HCT116 (cell line): ENCODE data around the gene MICALL2. TPM values are rescaled to one million over a fixed set of nuclear protein-coding genes. Genes with fewer than 3 reads are reported as not detected.

Experiments used
- ATAC-seq: fragments of 200-7000 bp; cut with Tn5 transposase; 2 replicates; pipeline ENCODE4 v1.9.1; 2020; ENCODE audit warnings: mild to moderate bottlenecking, moderate library complexity
- BruUV-seq: library from RNA; stranded (reverse); fragments of 400-500 nt; replicated peaks from 2 replicates; lab custom pipeline; 2021; lab: Mats Ljungman, UMichigan
- CTCF ChIA-PET: fragments of 300-600 bp; sonication (Branson Sonifier 250); formaldehyde crosslinking; loops from one replicate; lab custom pipeline; 2021; ENCODE audit warnings: antibody characterized with exemption; lab: Charles Lee
- POLR2A ChIA-PET: fragments of 300-600, 350-600 bp; sonication (Branson Sonifier 250); formaldehyde crosslinking; loops from one replicate; lab custom pipeline; 2021; ENCODE audit warnings: antibody characterized with exemption; lab: Charles Lee
- RAD21 ChIA-PET, 2 experiments: fragments of 300-600 bp; sonication (Branson Sonifier 250); formaldehyde crosslinking; loops; one replicate each; lab custom pipeline; 2023; ENCODE audit warnings: low total read pairs in 2 of 2; ENCODE audit not compliant: uncharacterized antibody in 2 of 2, unreplicated experiment in 2 of 2, low non-redundant PET in 1 of 2; lab: Charles Lee
- DNase-seq: peaks from one replicate; pipeline ENCODE4 v3.0.0-alpha.2; 2010; ENCODE audit warnings: low read depth, low spot score
- H2AFZ ChIP-seq: fragments of 200-600 bp; shearing (Covaris generic), sonication (generic); 2 replicates; pipeline ENCODE4 v1.6.1; 2017; ENCODE audit warnings: low read depth, mixed run types, mixed read lengths, antibody characterized with exemption, low read length; ENCODE audit not compliant: poor library complexity, severe bottlenecking
- H3K27ac ChIP-seq: 2 replicates; pipeline ENCODE4 v1.5.1; 2012; ENCODE audit warnings: low read depth, low read length
- H3K27me3 ChIP-seq: fragments of 200-600 bp; sonication (generic); 2 replicates; pipeline ENCODE4 v1.6.1; 2016; ENCODE audit warnings: mixed run types, low read length, mixed read lengths; ENCODE audit not compliant: insufficient read depth
- H3K36me3 ChIP-seq, 2 experiments: fragments of 200-500 bp in 1 of 2; fragments of 200-600 bp in 1 of 2; sonication (Bioruptor generic) in 1 of 2; sonication (generic) in 1 of 2; 2 replicates each; pipeline versions ENCODE4 v1.5.1 to v1.6.1; 2014 to 2016; ENCODE audit warnings: low read length in 2 of 2, inconsistent platforms in 1 of 2, mixed read lengths in 1 of 2, mixed run types in 1 of 2; ENCODE audit not compliant: insufficient read depth in 2 of 2, control insufficient read depth in 1 of 2
- H3K4me1 ChIP-seq, 2 experiments: fragments of 200-600 bp in 1 of 2; sonication (generic) in 1 of 2; 2 replicates each; pipeline versions ENCODE4 v1.5.1 to v1.6.1; 2012 to 2017; ENCODE audit warnings: low read length in 2 of 2, inconsistent platforms in 1 of 2, mild to moderate bottlenecking in 1 of 2, mixed read lengths in 1 of 2, mixed run types in 1 of 2, moderate library complexity in 1 of 2; ENCODE audit not compliant: insufficient read depth in 2 of 2, control insufficient read depth in 1 of 2
- H3K4me2 ChIP-seq: fragments of 200-600 bp; sonication (generic); 2 replicates; pipeline ENCODE4 v1.6.1; 2017; ENCODE audit warnings: mixed run types, low read length, mixed read lengths
- H3K4me3 ChIP-seq, 2 experiments: fragments of 200-600 bp in 1 of 2; sonication (generic) in 1 of 2; replicated peaks in 1 of 2; 2 replicates each; pipeline ENCODE4 v1.5.1; 2011 to 2016; ENCODE audit warnings: low read length in 2 of 2, control low read depth in 1 of 2, low read depth in 1 of 2, mild to moderate bottlenecking in 1 of 2, mixed read lengths in 1 of 2, mixed run types in 1 of 2
- H3K79me2 ChIP-seq: fragments of 200-600 bp; sonication (generic); 2 replicates; pipeline ENCODE4 v1.6.1; 2017; ENCODE audit warnings: mild to moderate bottlenecking, mixed run types, low read length, moderate library complexity, mixed read lengths; ENCODE audit not compliant: insufficient read depth
- H3K9ac ChIP-seq: fragments of 200-600 bp; sonication (generic); 2 replicates; pipeline ENCODE4 v1.6.1; 2016; ENCODE audit warnings: low read length, mixed read lengths
- H3K9me2 ChIP-seq: fragments of 200-600 bp; sonication (generic), shearing (Covaris generic); 2 replicates; pipeline ENCODE4 v1.6.1; 2017; ENCODE audit warnings: mixed run types, mild to moderate bottlenecking, moderate library complexity; ENCODE audit not compliant: insufficient read depth
- H3K9me3 ChIP-seq, 2 experiments: fragments of 200-500 bp in 1 of 2; fragments of 200-600 bp in 1 of 2; sonication (Bioruptor generic) in 1 of 2; sonication (generic) in 1 of 2; 2 replicates each; pipeline ENCODE4 v1.6.1; 2014 to 2017; ENCODE audit warnings: low read length in 2 of 2, mixed read lengths in 2 of 2, inconsistent platforms in 1 of 2, low read depth in 1 of 2, mild to moderate bottlenecking in 1 of 2, mixed run types in 1 of 2, moderate library complexity in 1 of 2; ENCODE audit not compliant: control insufficient read depth in 1 of 2, insufficient read depth in 1 of 2
- H4K20me1 ChIP-seq: fragments of 200-600 bp; sonication (generic), shearing (Covaris generic); 2 replicates; pipeline ENCODE4 v1.6.1; 2017; ENCODE audit warnings: mixed run types, mild to moderate bottlenecking, moderate library complexity; ENCODE audit not compliant: insufficient read depth
- EGR1 ChIP-seq: IDR thresholded peaks from 2 replicates; pipeline ENCODE4 v1.6.1; 2012; ENCODE audit warnings: low read depth
- EZH2phosphoT487 ChIP-seq: fragments of 200-600 bp; IDR thresholded peaks from 2 replicates; pipeline ENCODE4 v1.6.1; 2018; ENCODE audit warnings: antibody characterized with exemption, borderline replicate concordance
- FOSL1 ChIP-seq: IDR thresholded peaks from 2 replicates; pipeline ENCODE4 v1.6.1; 2012; ENCODE audit warnings: low read depth
- POLR2A ChIP-seq: IDR thresholded peaks from 2 replicates; pipeline ENCODE4 v1.7.0; 2011; ENCODE audit warnings: borderline replicate concordance; ENCODE audit not compliant: insufficient read depth, insufficient read length; ENCODE audit errors: extremely low read depth
- RAD21 ChIP-seq: IDR thresholded peaks from 2 replicates; pipeline ENCODE4 v1.6.1; 2012; ENCODE audit warnings: low read depth, mild to moderate bottlenecking
- SIN3A ChIP-seq: IDR thresholded peaks from 2 replicates; pipeline ENCODE4 v1.6.1; 2012; ENCODE audit warnings: low read depth
- ZNF274 ChIP-seq: fragments of 200-500 bp; sonication (Bioruptor generic); IDR thresholded peaks from 2 replicates; pipeline ENCODE4 v1.6.1; 2014; ENCODE audit warnings: mild to moderate bottlenecking, low read depth, low read length, inconsistent platforms
- intact Hi-C: fragments of 100-400 bp; cut with micrococcal nuclease; formaldehyde crosslinking; loops from 2 replicates; pipeline ENCODE4 v1.10.0; 2022
- total RNA-seq: library from RNA; stranded (reverse); gene quantifications from one replicate; pipeline ENCODE4 v1.2.1, GENCODE V29; 2021; ENCODE audit not compliant: unreplicated experiment
- TF ChIP-seq, protein P1 (sequence below): IDR thresholded peaks from 2 replicates; pipeline ENCODE4 v1.6.1; 2012
- TF ChIP-seq, protein P2 (sequence below), 3 experiments: fragments of 200-600 bp in 1 of 3; sonication (generic) in 1 of 3; IDR thresholded peaks in 2 of 3; conservative IDR thresholded peaks in 1 of 3; 2 replicates each; pipeline ENCODE4 v1.5.1; 2012 to 2017; ENCODE audit warnings: low read depth in 2 of 3, low read length in 2 of 3, antibody characterized with exemption in 1 of 3, borderline replicate concordance in 1 of 3, control low read depth in 1 of 3, mild to moderate bottlenecking in 1 of 3, mixed read lengths in 1 of 3, mixed run types in 1 of 3, moderate library complexity in 1 of 3; ENCODE audit not compliant: insufficient read depth in 1 of 3
- TF ChIP-seq, protein P3 (sequence below): IDR thresholded peaks from 2 replicates; pipeline ENCODE4 v1.6.1; 2012

Gene MICALL2
- total RNA-seq, 1 experiment from 2014 or later = 60.7 TPM

DNA sequence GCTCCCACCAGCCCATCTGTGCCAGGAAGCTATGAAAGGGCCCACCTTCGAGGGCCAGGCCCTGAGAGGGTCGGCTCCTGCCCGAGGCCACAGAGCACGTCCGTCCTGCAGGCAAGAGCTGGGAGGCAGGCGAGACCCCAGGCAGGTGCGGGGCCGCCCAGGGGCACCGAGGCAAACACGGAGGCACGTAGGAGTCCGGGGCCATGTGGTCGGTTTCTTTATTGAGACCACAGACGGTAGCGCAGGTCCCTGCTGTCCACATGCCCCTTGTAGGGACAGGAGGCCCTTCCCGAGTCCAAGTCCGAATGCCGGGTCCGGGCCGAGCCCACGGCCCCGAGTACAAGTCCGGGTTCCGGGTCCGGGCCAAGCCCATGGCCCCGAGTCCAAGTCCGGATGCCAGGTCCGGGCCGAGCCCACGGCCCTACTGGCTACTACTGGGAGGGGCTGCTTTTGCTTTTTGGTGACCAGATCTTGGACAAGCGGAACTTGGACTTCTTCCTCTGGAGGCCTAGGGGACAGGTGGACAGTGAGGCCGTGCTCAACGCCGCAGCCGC lies 25.0 kb downstream of the MICALL2 start:
- ATAC-seq = no peak
- Histone ChIP-seq H3K27me3 (no peaks in the 10 kb centered on the region), H3K79me2 (no peaks in the 10 kb centered on the region), H3K4me3 (no peak overlapping the region), H3K27ac (no peak overlapping the region), H2AFZ (no peak overlapping the region), H3K9me3 (no peaks in the 10 kb centered on the region), H4K20me1 (no peaks in the 10 kb centered on the region), H3K36me3 (0 out of 4 replicates have a peak, but pooled peaks cover 0 to 3% of the 10 kb centered on the region in 2 experiments), H3K4me2 (no peak overlapping the region), H3K4me1 (peaks cover 0 to 9% of the 10 kb centered on the region in 2 experiments; a peak in 2 of 4 replicates), H3K9ac (no peak overlapping the region), H3K9me2 (no peaks in the 10 kb centered on the region)
- no TSS peak for BruUV-seq
- TF ChIP-seq POLR2A (no peak), RAD21 (no peak), FOSL1 (no peak), SIN3A (no peak), EGR1 (no peak)
- TF ChIP-seq, protein P1, sequence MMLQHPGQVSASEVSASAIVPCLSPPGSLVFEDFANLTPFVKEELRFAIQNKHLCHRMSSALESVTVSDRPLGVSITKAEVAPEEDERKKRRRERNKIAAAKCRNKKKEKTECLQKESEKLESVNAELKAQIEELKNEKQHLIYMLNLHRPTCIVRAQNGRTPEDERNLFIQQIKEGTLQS = no peak
- intact Hi-C loops = no loop called here
- POLR2A ChIA-PET = no interaction called here
- CTCF ChIA-PET = no interaction called here
- RAD21 ChIA-PET = no interaction called here
- no peak for DNase-seq

DNA sequence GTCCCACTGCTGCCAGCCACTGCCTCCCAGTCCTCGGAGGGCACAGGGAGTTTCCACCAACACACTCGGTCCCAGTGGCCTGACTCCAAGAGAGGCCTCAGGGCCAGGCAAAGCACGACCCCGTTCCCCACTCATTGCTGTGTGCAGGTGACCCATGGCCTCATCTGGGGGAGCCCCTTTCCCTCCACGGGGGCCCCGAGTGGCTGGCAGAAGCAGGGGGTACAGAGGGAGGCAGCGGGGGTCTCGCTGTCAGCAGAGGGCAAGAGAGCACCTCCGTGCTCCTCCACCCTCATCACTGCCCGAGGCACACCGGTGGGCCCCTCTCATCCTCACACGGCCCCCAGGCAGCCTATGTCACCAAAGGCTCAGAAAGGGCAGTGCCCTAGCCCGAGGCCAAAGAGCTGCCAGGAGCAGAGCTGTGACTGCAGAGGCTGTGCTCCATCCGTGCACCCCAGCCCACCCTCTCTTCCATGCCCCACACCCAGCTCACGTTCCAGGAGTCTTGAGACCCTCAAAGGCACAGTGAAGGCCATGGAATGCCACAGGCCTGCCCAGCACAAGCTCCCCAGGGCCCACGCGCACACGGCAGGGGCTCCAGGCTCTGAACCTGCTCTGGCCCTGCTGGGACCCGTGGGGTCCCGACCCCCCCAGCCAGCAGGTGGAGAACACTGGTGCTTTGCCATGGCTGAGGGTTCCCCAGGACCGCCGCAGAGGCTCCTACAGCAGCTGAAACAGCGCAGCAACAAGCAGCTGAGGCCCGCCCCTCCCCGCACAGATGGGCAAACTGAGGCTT lies 25.9 kb downstream of the MICALL2 start:
- BruUV-seq = no TSS peak

More for the DNA sequence above, 25.9 kb downstream of the MICALL2 start:
- intact Hi-C loops = no loop called here
- Histone ChIP-seq H3K27me3 (no peaks in the 10 kb centered on the region), H3K4me3 (no peak overlapping the region), H3K27ac (no peak overlapping the region), H3K4me1 (peaks cover 0 to 9% of the 10 kb centered on the region in 2 experiments; a peak in 2 of 4 replicates), H3K9ac (no peak overlapping the region), H3K36me3 (no peaks in the 10 kb centered on the region), H3K9me3 (no peaks in the 10 kb centered on the region), H3K4me2 (no peak overlapping the region), H4K20me1 (no peaks in the 10 kb centered on the region), H2AFZ (no peak overlapping the region), H3K79me2 (no peaks in the 10 kb centered on the region), H3K9me2 (no peaks in the 10 kb centered on the region)
- ChIA-PET POLR2A (no interaction called here), CTCF (interaction anchor here (1.2 to 1.4 kb wide), 3 partner anchors 8 to 239 kb away, joined by 3 to 4 read pairs (median 3); no protein-coding TSS in a partner anchor), RAD21 (no interaction called here)
- ATAC-seq (no peak), DNase-seq (no peak)
- TF ChIP-seq, protein P2, sequence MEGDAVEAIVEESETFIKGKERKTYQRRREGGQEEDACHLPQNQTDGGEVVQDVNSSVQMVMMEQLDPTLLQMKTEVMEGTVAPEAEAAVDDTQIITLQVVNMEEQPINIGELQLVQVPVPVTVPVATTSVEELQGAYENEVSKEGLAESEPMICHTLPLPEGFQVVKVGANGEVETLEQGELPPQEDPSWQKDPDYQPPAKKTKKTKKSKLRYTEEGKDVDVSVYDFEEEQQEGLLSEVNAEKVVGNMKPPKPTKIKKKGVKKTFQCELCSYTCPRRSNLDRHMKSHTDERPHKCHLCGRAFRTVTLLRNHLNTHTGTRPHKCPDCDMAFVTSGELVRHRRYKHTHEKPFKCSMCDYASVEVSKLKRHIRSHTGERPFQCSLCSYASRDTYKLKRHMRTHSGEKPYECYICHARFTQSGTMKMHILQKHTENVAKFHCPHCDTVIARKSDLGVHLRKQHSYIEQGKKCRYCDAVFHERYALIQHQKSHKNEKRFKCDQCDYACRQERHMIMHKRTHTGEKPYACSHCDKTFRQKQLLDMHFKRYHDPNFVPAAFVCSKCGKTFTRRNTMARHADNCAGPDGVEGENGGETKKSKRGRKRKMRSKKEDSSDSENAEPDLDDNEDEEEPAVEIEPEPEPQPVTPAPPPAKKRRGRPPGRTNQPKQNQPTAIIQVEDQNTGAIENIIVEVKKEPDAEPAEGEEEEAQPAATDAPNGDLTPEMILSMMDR (IDR thresholded peaks at IDR 0.05 in 2 of 3, conservative IDR thresholded peaks at IDR 0.05 in 1 of 3; ENCODE audit: borderline replicate concordance in 1 of 3, insufficient read depth in 1 of 3, low read depth in 2 of 3, low read length in 2 of 3) = no peak
- TF ChIP-seq, protein P3, sequence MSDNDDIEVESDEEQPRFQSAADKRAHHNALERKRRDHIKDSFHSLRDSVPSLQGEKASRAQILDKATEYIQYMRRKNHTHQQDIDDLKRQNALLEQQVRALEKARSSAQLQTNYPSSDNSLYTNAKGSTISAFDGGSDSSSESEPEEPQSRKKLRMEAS = no peak
- TF ChIP-seq EZH2phosphoT487 = no peak
- no peak for TF ChIP-seq ZNF274
